Hematopoietic multipotent progenitor cell treated with erythropoietin and hydrocortisone succinate and interleukin-3 and kit ligand, for 6 days (in vitro differentiated cells): ENCODE results near the gene PCSK6.
A peak's percentile ranks its signal among the peaks of the same experiment; 100 is the strongest.

Source experiments
- DNase-seq: peaks from one replicate; pipeline ENCODE4 v3.0.0-alpha.2; 2015

PCSK6 gene

DNA sequence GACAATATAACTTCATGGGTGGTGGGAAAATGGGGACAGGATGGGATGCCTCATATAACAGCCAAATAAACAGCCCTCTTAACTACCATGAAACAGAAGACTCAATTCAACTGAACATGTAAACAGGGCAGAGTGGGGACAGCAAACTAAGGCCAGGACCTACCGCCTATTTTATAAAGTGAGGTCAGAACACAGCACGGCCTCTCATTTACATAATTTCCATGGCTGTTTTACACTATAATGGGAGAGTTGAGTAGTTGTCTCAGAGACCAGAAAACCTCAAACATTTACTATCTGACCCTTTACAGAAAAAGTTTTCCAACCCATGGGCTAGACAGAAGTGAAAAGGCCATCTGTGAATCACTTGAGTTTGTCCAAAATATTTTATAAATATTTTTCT, 137.8 kb downstream of the PCSK6 start:
- no peak for DNase-seq

DNA sequence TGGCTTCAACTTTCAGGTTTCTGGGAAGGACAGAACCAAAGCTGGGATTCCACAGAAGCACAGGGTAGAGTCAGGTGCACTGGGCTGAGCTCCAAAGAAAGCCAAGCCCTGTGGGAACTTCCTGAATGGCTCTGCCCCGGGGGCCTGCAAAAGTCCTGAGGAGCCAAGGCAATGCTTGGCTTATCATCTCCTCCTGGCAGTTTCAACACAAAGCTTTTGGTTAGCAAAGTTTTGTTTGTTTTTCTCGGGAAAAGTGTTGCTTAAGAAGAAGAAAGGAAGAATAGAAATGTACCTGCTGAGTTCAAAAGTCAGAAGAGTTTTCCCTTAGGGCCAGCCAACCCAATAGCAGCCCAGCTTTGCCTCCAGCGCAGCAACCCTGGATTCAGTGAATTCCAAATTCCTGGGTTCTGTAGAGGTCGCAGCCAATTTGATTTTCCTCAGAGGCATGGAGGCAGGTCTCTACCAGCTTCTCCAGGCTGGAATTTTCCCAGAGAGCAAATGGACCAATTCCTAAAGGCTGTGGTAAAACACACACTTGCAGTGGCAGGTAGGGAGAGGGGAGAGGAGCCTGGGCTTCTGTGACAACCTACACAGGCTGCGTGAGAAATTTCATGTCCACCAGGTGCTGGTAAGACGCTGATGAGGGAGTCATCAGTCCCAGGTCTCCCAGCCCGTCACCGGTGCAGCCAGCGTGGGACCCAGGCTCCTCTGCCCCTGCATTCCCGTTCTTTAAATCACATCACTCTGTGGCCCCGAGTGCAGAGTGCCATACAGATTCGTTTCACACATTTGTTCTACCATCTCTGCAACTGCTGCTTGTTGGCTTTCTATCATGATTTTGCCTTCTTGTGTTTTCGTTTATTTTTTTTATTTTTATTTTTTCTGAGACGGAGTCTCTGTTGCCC, 140.2 kb downstream of the PCSK6 start:
- DNase-seq, result no peak

- no peak for DNase-seq
These were observed 140.9 kb downstream of the PCSK6 start for GRCh38 chr15:101348643-101349042.

DNA sequence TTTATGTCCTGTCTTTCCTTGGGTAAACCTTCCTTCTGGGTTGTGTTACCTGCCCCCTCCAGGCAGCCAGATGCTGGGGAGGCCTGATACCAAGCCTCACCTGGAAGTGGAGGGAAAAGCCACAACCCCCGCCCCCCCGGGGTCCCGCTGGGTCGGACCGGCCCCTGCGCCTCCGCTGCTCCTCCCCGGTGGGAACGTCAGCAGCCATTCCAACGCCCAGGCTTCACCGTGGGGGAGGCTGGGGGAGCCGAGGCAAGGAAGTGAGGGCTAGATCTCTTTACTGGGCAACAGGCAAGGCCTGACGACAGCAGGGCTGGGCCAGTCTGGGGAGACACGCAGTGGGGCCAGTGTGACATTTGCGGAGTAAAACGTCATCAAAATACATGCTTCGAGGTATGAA, 141.5 kb downstream of the PCSK6 start:
- no peak for DNase-seq

DNA sequence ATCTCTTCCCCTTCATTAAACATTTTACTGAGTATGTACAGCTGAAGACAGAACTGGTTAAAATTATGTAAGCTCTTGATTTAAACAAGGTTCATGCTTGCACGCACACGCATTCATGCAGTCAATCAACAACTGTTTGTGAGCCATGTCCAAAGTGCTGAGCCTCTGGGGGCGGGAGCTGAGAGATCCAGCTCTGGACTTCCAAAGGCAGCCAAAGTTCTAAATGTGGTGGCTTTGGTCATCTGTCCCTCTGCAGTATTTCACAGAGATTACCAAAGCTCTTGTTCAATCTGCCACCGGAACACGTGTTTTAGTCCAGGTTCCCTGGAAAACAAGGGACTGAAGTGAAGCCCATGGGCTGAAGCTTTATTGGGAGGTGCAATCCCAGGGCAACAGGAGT, 142.1 kb downstream of the PCSK6 start:
- DNase-seq, result no peak

DNA sequence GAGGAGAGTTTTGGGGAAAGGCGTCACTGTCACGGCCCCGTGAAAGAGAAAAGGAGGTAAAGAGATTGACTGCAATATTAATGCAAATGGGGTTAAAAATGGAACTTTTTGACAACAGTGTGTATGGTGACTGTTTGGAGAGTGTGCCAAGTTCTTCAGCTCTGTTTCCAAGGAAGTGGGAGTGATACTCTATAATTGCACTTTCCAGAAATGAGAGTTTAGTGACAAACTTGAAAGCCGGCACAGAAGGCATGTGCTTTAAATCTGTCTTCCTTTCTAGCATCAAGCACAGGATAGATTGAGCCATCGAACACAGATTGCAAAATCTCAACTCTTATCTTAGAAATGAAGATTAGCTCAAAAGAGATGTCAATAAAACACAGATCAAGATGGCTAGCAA, 142.6 kb downstream of the PCSK6 start:
- no peak for DNase-seq

DNA sequence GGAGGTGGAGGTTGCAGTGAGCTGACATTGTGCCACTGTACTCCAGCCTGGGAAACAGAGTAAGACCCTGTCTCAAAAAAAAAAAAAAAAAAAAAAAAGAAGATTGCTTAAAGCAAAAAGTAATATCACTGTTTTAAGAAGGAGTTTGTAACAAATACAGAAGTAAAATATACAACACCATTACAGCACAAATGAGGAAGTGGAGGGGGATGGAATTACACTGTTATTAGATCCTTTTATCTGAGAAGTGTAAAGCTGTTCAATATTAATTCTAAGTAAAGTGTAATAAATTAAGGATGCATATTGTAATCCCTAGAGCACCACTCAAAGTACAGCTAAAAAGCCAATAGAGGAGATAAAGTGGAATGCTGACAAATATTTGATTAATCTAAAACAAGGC, 147.5 kb downstream of the PCSK6 start:
- peak; percentile 12 for DNase-seq

DNA sequence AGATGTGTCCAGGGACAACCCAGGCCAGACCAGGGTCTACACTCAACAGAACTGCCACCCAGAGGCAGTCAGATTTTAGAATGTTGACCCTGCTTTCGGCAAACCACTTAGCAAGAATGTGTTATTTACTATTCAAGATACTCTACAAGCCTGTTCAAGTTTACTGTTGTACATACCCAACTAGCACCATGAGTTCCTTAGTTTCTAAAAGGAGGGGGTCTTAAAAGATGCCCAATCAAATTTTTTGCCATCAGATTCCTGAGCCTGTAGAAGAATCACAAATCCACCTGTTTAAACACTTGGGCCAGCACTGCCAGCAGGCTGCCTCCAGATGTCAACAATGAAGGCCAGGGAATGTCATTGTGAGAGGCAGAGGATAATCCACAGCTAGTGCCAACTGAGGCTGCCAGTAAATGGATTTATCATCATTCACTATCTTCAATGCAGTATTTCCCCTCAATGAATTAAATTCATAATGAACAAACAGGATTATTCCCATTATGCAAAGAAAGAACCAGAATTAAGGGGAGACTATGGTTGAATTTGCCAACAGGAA, 150.9 kb downstream of the PCSK6 start:
- DNase-seq, result no peak

DNA sequence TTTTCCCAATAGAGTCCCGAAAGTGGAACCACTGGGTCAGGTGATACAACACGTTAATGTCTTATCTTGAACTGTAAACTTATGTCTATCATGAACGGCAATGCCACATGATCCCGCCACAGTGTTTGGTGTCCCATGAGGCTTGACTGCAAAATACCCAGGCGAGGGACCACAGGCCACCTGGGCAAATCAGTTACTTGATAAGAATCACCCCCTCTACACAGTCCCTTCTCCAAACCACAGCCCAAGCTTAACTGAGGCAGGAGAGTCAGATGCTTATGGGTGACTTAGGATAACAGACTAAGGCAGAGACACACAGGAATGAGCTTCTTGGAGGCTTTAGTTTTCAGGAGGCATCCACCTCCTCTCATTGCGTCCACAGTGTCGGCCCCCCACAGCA, 151.5 kb downstream of the PCSK6 start:
- DNase-seq, result no peak

DNA sequence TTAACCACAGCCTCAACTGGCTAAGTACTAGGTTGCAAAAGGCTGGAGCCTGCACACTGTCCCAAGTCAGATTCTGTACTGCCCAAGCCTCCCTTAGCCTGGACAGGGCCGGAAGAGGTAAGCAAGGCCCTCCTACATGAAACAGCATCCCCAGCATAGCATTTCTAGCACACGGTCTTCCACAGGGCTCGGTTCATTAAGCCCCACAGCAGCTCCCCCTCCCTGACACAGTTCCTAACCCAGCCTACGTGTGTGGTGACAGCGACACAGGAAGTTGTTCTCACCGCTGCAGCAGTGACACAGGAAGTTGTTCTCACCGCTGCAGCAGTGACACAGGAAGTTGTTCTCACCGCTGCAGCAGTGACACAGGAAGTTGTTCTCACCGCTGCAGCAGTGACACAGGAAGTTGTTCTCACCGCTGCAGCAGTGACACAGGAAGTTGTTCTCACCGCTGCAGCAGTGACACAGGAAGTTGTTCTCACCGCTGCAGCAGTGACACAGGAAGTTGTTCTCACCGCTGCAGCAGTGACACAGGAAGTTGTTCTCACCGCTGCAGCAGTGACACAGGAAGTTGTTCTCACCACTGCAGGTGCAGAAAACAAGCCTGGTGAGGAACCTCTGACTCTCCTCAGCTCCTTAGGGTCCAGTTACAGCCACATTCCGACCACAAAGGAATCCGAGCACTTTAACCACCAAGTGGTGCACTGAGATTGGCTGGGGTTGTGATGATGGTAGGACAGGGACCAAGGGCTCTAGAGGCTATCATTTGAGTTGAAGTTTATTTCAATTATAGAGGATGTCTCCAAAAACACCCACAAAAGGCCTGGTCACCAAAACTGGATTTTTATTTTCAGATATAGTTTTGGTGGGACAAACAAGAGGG, 155.4 kb downstream of the PCSK6 start:
- DNase-seq, result peak; percentile 27

DNA sequence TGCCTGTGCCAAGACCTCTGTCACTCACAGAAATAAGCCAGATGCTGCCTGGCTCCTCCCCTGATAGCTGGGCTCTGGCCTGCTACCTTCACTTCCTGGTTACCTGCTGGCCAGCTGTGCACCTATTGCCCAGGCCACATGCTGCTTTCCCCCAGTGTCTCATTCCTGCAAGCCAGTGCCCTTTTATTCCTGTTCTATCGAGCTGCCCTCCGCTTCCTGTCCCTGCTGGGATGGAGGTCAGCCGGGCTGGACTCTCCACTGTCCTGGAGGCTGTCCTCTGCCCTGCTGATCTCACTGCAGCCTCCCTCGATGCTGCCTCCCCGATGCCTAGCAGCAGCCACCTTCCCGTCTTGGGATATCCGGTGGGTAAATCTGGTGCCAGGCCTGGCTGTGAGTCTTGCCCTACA, 157.4 kb downstream of the PCSK6 start:
- DNase-seq, result no peak

GRCh38 chr15:101329867-101330380, 159.6 kb downstream of the PCSK6 start:
- no peak for DNase-seq

DNA sequence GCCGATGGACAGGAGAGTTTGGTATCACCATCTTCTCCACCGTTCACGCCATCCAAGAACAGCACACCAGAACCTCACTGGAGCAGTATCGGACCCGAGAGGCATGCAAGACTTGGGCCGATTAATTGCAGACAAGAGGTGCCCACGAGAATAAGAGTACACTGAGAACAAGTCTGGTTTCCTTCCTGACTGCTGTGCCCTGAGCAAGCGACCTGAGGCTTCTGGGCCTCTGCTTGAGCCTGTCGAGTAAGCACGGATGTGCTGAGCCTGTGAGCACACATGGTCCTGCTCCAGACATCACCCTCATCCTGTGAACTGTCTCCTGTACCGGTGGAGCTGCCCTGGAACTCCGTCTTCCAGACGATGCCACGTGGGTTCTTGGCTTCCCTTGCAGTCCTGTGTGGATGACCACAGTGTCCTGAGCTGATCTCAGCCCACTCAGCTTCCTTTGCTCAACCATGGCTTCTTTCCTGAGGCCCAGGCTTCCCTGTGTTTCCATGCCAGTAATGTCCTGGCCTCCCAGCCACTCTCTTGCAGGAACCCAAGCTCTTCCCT, 160.1 kb downstream of the PCSK6 start:
- no peak for DNase-seq

DNA sequence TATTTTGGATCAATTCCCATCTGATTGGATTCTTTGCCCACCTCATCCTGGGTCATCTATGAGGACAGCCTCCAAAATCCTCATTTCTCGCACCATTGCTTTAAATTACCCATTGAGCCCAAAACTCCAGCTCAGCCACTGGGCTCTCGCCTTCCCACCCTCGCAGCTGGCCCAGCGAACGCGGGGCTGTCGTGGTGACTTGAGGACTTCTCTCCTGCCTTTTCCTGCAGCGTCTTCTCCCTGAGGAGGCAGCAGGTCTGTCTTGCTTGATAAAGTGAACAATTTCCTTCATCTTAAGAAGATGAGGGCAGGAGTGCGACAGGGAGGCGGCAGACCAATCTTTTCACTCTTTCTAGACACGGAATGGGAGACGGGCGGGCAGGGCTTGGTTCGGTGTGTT, 161.5 kb downstream of the PCSK6 start:
- no peak for DNase-seq

GRCh38 chr15:101327147-101327740, 162.3 kb downstream of the PCSK6 start:
- DNase-seq, result no peak

GRCh38 chr15:101326462-101327146, 162.9 kb downstream of the PCSK6 start:
- DNase-seq, result no peak

GRCh38 chr15:101326026-101326315, 163.5 kb downstream of the PCSK6 start:
- DNase-seq, result no peak

- no peak for DNase-seq
These were observed 164.1 kb downstream of the PCSK6 start for GRCh38 chr15:101325263-101326025.

GRCh38 chr15:101324524-101325177, 164.9 kb downstream of the PCSK6 start:
- no peak for DNase-seq

GRCh38 chr15:101323793-101324523, 165.5 kb downstream of the PCSK6 start:
- no peak for DNase-seq
